Vagina (tissue), 2 donors: Measurements from ENCODE around the gene PCSK6. TPM values are rescaled to one million over a fixed set of nuclear protein-coding genes. Genes with fewer than 3 reads are reported as not detected.

Experiments
- DNase-seq, 2 donors: peaks; one replicate each; pipeline ENCODE4 v3.0.0-alpha.2; 2017; ENCODE audit errors: extremely low spot score in 2 of 2
- H3K27ac ChIP-seq: fragments of 200-600 bp; sonication (generic); one replicate; pipeline ENCODE4 v1.5.1; 2019
- H3K27me3 ChIP-seq: fragments of 200-600 bp; sonication (generic); one replicate; pipeline ENCODE4 v1.5.1; 2019
- H3K36me3 ChIP-seq, 2 donors: fragments of 200-600 bp; sonication (generic); one replicate each; pipeline ENCODE4 v1.5.1; 2017 to 2019
- H3K4me1 ChIP-seq: fragments of 200-600 bp; sonication (generic); one replicate; pipeline ENCODE4 v1.5.1; 2019
- H3K4me3 ChIP-seq, 2 donors: fragments of 200-600 bp; sonication (generic); 1 replicate in 1 of 2; 2 replicates in 1 of 2; pipeline ENCODE4 v1.5.1; 2016 to 2019
- H3K9me3 ChIP-seq: fragments of 200-600 bp; sonication (generic); one replicate; pipeline ENCODE4 v1.5.1; 2019
- POLR2A ChIP-seq, 2 donors: fragments of 450-650 bp; IDR thresholded peaks; one replicate each; pipeline ENCODE4 v1.6.1; 2017; ENCODE audit warnings: antibody characterized with exemption in 2 of 2, mild to moderate bottlenecking in 2 of 2, moderate library complexity in 2 of 2
- POLR2AphosphoS5 ChIP-seq, 2 donors: sonication (generic); formaldehyde crosslinking; IDR thresholded peaks; one replicate each; pipeline ENCODE4 v1.9.0; 2017; ENCODE audit warnings: antibody characterized with exemption in 2 of 2, mild to moderate bottlenecking in 2 of 2, low read depth in 1 of 2; ENCODE audit not compliant: insufficient read depth in 1 of 2
- intact Hi-C: fragments of 100-400 bp; cut with DNase I; formaldehyde crosslinking; loops from one replicate; pipeline ENCODE4 v1.15.1; 2023
- total RNA-seq: library from RNA; depleted of rRNA; stranded (reverse); fragments of >200 nt; gene quantifications from one replicate; pipeline ENCODE4 v1.2.3, GENCODE V29; 2016
- TF ChIP-seq, protein P1 (sequence below), 3 experiments: fragments of 450-650 bp in 2 of 3; fragments of 200-600 bp in 1 of 3; sonication (generic) in 1 of 3; IDR thresholded peaks; one replicate each; pipeline ENCODE4 v1.5.1; 2017 to 2019; ENCODE audit warnings: antibody characterized with exemption in 3 of 3, mild to moderate bottlenecking in 2 of 3, moderate library complexity in 2 of 3

The PCSK6 gene
- total RNA-seq, 1 donor from 2014 or later, result 7.4 TPM

DNA sequence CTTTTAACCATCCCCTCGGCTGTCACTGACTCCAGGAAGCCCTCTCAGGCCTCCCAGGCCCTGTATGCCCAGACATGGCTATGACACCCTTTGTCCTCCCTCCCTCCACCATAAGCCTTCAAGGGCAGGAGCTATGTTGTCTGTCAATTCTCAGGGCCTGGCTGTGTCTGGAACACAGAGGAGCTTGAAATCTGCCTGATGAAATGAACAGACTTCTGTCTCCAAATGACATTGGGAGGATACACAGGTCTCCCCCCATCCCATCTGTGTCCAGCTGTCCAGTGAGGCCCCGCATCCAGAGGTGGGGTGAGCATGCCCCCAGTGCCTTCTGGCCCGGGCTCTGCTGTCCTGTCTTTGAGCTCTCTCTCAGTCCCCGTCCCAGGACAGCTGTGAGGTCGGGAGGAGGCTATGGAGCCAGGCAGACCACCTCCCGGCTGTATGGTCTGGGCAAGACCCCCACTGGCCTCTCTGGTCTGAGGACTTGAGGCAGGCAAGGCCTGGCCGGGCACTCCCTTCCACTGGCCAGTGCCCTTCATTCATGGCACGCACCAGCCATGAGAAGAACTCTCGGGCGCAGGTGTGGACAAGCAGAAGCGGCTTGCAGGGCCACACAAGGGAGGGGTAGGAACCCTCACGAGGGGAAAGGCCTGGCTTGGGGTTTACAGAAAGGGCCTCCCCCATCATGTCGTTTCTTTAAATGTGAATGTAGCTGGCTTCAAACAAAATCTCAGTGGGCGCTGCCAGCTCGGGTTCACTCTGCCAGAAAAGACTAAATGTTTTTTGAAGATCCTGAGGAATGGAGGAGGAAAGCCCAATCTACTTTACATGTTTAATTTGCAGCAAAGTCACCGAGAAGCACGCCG lies 38.9 kb downstream of the PCSK6 start:
- Histone ChIP-seq H3K36me3 (no peaks in the 10 kb centered on the region), H3K4me3 (no peak overlapping the region), H3K27me3 (no peaks in the 10 kb centered on the region), H3K4me1 (peaks cover 23% of the 10 kb centered on the region), H3K9me3 (no peaks in the 10 kb centered on the region), H3K27ac (no peak overlapping the region)
- DNase-seq, result no peak
- intact Hi-C loops, result no loop called here
- no peak for TF ChIP-seq POLR2A (IDR thresholded peaks at IDR 0.05)
- TF ChIP-seq POLR2AphosphoS5 (IDR thresholded peaks at IDR 0.05; ENCODE audit: insufficient read depth in 1 of 2, low read depth in 1 of 2), result no peak
- TF ChIP-seq, protein P1, sequence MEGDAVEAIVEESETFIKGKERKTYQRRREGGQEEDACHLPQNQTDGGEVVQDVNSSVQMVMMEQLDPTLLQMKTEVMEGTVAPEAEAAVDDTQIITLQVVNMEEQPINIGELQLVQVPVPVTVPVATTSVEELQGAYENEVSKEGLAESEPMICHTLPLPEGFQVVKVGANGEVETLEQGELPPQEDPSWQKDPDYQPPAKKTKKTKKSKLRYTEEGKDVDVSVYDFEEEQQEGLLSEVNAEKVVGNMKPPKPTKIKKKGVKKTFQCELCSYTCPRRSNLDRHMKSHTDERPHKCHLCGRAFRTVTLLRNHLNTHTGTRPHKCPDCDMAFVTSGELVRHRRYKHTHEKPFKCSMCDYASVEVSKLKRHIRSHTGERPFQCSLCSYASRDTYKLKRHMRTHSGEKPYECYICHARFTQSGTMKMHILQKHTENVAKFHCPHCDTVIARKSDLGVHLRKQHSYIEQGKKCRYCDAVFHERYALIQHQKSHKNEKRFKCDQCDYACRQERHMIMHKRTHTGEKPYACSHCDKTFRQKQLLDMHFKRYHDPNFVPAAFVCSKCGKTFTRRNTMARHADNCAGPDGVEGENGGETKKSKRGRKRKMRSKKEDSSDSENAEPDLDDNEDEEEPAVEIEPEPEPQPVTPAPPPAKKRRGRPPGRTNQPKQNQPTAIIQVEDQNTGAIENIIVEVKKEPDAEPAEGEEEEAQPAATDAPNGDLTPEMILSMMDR (IDR thresholded peaks at IDR 0.05), result no peak

DNA sequence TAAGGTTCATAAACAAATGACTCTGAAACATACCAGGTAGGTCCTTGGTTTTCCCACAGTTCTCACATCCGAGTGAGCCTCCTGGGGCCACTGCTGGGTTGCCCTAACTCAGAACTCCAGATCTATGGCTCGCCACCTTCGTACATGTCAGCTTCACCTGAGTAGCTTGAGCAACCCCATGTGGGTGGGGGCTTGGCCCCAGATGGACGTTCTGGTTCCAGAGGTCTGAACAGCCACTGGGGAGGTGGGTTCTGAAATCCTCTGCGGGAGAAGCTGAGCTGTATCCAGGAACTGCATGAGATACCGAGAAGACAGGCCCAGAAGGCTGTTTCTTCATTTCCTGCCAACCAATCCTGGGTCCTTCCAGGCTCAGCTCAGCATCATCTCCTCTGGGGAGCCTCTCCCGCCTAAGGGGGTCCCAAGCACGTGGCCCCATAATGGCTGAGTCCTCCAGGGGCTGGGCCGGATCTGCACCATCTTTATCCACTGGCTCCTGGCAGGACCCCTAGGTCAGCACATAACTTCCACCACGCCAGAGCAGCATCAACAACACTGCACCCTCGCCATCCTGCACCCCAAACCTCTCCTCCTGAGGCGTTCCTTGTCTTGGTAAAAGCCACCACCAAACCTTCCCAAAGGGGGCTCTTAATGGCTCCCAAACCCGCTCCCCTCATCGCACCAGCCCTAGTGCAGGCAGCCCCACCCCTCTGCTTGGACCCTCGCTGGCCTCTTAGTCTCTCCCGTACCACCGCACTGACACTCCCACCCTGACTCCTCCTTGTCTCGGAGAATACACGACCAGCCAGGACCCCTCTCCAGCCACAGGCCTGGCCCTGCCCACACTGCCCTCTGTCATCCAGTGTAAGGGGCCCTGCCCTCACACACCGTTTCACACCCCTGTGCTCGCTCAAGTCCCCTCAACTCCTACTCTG lies 39.8 kb downstream of the PCSK6 start:
- TF ChIP-seq POLR2AphosphoS5 (IDR thresholded peaks at IDR 0.05; ENCODE audit: insufficient read depth in 1 of 2, low read depth in 1 of 2) (no peak), POLR2A (IDR thresholded peaks at IDR 0.05) (no peak)
- TF ChIP-seq, protein P1 (IDR thresholded peaks at IDR 0.05), result no peak
- DNase-seq, result no peak
- H3K27ac ChIP-seq, result no peak overlapping the region

DNA sequence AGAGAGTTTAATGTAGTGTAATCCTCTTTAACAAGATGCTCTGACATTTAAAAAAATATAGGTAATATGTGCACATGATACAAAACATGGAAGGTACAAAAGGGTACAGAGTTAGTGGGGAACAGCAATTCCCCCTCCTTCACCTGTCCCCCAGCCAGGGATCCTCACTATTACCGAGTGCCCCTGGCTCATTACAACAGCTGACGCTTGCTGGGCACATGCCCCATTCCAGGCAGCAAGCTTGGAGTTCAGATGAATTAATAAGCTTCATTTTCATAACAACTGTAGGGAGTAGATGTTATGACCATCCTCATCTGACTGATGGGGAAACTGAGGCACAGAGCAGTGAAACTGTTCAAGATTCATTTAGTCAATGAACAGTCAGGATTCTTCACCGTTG lies 41.2 kb downstream of the PCSK6 start:
- TF ChIP-seq POLR2AphosphoS5 (IDR thresholded peaks at IDR 0.05; ENCODE audit: insufficient read depth in 1 of 2, low read depth in 1 of 2) (no peak), POLR2A (IDR thresholded peaks at IDR 0.05) (no peak)
- TF ChIP-seq, protein P1 (IDR thresholded peaks at IDR 0.05), result no peak
- intact Hi-C loops, result no loop called here
- DNase-seq, result no peak

More for the DNA sequence above, 39.8 kb downstream of the PCSK6 start:
- peaks cover 17% of the 10 kb centered on the region for H3K4me1 ChIP-seq
- H3K27me3 ChIP-seq, result no peaks in the 10 kb centered on the region
- H3K9me3 ChIP-seq, result no peaks in the 10 kb centered on the region
- H3K4me3 ChIP-seq, result no peak overlapping the region
- intact Hi-C loops, result no loop called here
- H3K36me3 ChIP-seq, result no peaks in the 10 kb centered on the region

DNA sequence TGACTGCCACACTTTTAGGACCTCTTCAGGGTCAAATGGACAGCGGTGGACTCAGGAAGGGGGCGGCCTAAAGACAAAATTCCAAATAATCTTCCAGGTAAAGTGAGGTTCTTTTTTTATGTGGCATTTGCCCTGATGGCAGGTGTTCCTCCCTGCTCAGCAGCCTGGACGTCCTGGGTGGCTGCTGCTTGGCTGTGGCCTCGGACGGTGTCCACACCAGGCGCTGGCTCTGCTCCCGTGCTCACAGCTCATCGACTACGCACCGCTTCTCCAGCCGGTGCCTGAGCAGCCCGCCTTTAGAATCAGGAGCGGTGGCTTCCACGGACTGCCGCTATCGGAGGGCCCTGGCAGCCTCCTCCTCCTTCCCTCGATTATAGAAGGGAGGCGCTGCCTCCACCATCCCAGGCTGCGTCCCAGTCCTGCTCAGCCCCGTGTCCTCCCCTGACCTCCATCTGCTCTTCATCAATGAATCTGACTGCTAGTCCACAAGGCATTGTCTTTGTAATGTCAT lies 41.9 kb downstream of the PCSK6 start:
- Histone ChIP-seq H3K4me3 (no peak overlapping the region), H3K27me3 (no peaks in the 10 kb centered on the region), H3K4me1 (peaks cover 17% of the 10 kb centered on the region), H3K9me3 (no peaks in the 10 kb centered on the region), H3K27ac (no peak overlapping the region), H3K36me3 (no peaks in the 10 kb centered on the region)
- intact Hi-C loops, result no loop called here
- no peak for DNase-seq
- TF ChIP-seq POLR2A (IDR thresholded peaks at IDR 0.05) (no peak), POLR2AphosphoS5 (IDR thresholded peaks at IDR 0.05; ENCODE audit: insufficient read depth in 1 of 2, low read depth in 1 of 2) (no peak)
- TF ChIP-seq, protein P1 (IDR thresholded peaks at IDR 0.05), result no peak

More for the DNA sequence above, 41.2 kb downstream of the PCSK6 start:
- Histone ChIP-seq H3K36me3 (no peaks in the 10 kb centered on the region), H3K27ac (no peak overlapping the region), H3K4me1 (peaks cover 17% of the 10 kb centered on the region), H3K9me3 (no peaks in the 10 kb centered on the region), H3K4me3 (no peak overlapping the region), H3K27me3 (no peaks in the 10 kb centered on the region)
